Activated CD4-positive, alpha-beta memory T cell treated with anti-CD3 and anti-CD28 coated beads, Interleukin-2, amount 10 ng/mL, durations not matched to agents 7 days and 5 days (primary cell): ENCODE measurements around the gene BICRAL. TPM values are rescaled to one million over a fixed set of nuclear protein-coding genes. Genes with fewer than 3 reads are reported as not detected.
"Not testable (repeated sequence)": the region's sequence is repeated elsewhere in the genome, so short reads cannot be mapped to it uniquely, and the experiment has no call there.

Experiments
- CTCF ChIA-PET: fragments of 350-600 bp; sonication (Branson Sonifier 250); formaldehyde crosslinking; loops from one replicate; lab custom pipeline; 2021; ENCODE audit warnings: antibody characterized with exemption, inconsistent platforms; lab: Charles Lee
- POLR2A ChIA-PET: fragments of 350-600 bp; sonication (Branson Sonifier 250); formaldehyde crosslinking; loops from one replicate; lab custom pipeline; 2021; ENCODE audit warnings: antibody characterized with exemption; lab: Charles Lee
- DNase-seq: peaks from one replicate; pipeline ENCODE4 v3.0.0-alpha.2; 2020
- H3K27ac Mint-ChIP-seq: one replicate; pipeline ENCODE4 v1.8.0; 2021; ENCODE audit warnings: mild to moderate bottlenecking, mixed read lengths
- H3K27me3 Mint-ChIP-seq: one replicate; pipeline ENCODE4 v1.8.0; 2021; ENCODE audit warnings: mixed read lengths
- H3K36me3 Mint-ChIP-seq: one replicate; pipeline ENCODE4 v1.8.0; 2021; ENCODE audit warnings: low read depth, mixed read lengths
- H3K4me1 Mint-ChIP-seq: one replicate; pipeline ENCODE4 v1.8.0; 2021; ENCODE audit warnings: mixed read lengths
- H3K4me3 Mint-ChIP-seq: one replicate; pipeline ENCODE4 v1.8.0; 2021; ENCODE audit warnings: mild to moderate bottlenecking, mixed read lengths
- H3K9me3 Mint-ChIP-seq: one replicate; pipeline ENCODE4 v1.8.0; 2021; ENCODE audit warnings: mixed read lengths
- total RNA-seq, 2 experiments: library from RNA; stranded (reverse); gene quantifications; one replicate each; pipeline ENCODE4 v1.2.3, GENCODE V29; 2021

The BICRAL gene
- total RNA-seq, 2 experiments from 2014 or later = 27.9 to 28.1 TPM

- POLR2A ChIA-PET = interaction anchor here (0.8 to 20.1 kb wide), 13 partner anchors 13 to 848 kb away, joined by 3 to 658 read pairs (median 9); partner anchors contain the start of genes BICRAL, BYSL, CNPY3 and RPL7L1
These were observed 12.0 kb upstream of the BICRAL start for GRCh38 chr6:42769836-42770235.

GRCh38 chr6:42771741-42772100, 10.1 kb upstream of the BICRAL start:
- H3K4me3 Mint-ChIP-seq = peak overlapping the region; percentile 62
- no peaks in the 10 kb centered on the region for H3K9me3 Mint-ChIP-seq
- DNase-seq = peak; percentile 43
- no peaks in the 10 kb centered on the region for H3K27me3 Mint-ChIP-seq
- peak overlapping the region; percentile 100 for H3K27ac Mint-ChIP-seq
- H3K4me1 Mint-ChIP-seq = peaks cover 64% of the 10 kb centered on the region
- CTCF ChIA-PET = interaction anchor here (1.6 to 4.0 kb wide), 3 partner anchors 11 to 27 kb away, joined by 4 to 31 read pairs (median 15); partner anchors contain the start of genes BICRAL and TBCC
- H3K36me3 Mint-ChIP-seq = peaks cover 25% of the 10 kb centered on the region
- POLR2A ChIA-PET = interaction anchor here (0.6 to 20.1 kb wide), 19 partner anchors 11 to 243 kb away, joined by 3 to 658 read pairs (median 7); partner anchors contain the start of genes BICRAL, KLHDC3, PEX6 and RPL7L1

More at GRCh38 chr6:42769836-42770235, 12.0 kb upstream of the BICRAL start:
- peaks cover 51% of the 10 kb centered on the region for H3K4me1 Mint-ChIP-seq
- no peak overlapping the region for H3K4me3 Mint-ChIP-seq
- peak overlapping the region; percentile 100 for H3K27ac Mint-ChIP-seq
- CTCF ChIA-PET = interaction anchor here (0.8 to 4.0 kb wide), 4 partner anchors 13 to 620 kb away, joined by 3 to 31 read pairs (median 9); partner anchors contain the start of genes BICRAL and TBCC
- no peak for DNase-seq
- peaks cover 29% of the 10 kb centered on the region for H3K36me3 Mint-ChIP-seq
- H3K9me3 Mint-ChIP-seq = no peaks in the 10 kb centered on the region
- no peaks in the 10 kb centered on the region for H3K27me3 Mint-ChIP-seq

- H3K4me3 Mint-ChIP-seq = peak overlapping the region; percentile 72
- peaks cover 74% of the 10 kb centered on the region for H3K4me1 Mint-ChIP-seq
- peak overlapping the region; percentile 91 for H3K27ac Mint-ChIP-seq
- no peaks in the 10 kb centered on the region for H3K27me3 Mint-ChIP-seq
- CTCF ChIA-PET = no interaction called here
- DNase-seq = peak; percentile 36
- peaks cover 24% of the 10 kb centered on the region for H3K36me3 Mint-ChIP-seq
- H3K9me3 Mint-ChIP-seq = no peaks in the 10 kb centered on the region
- POLR2A ChIA-PET = interaction anchor here (1.5 to 20.1 kb wide), 4 partner anchors 9 to 205 kb away, joined by 3 to 658 read pairs (median 168); partner anchors contain the start of genes BICRAL, PEX6, RPL7L1 and TBCC
These were observed 7.7 kb upstream of the BICRAL start for GRCh38 chr6:42774201-42774600.

GRCh38 chr6:42774821-42775487, 6.9 kb upstream of the BICRAL start:
- peak; percentile 57 for DNase-seq
- ChIA-PET POLR2A (interaction anchor here (1.3 to 20.1 kb wide), 5 partner anchors 8 to 205 kb away, joined by 3 to 658 read pairs (median 10); partner anchors contain the start of genes BICRAL, PEX6, RPL7L1 and TBCC), CTCF (interaction anchor here (0.6 to 0.7 kb wide), 2 partner anchors 25 to 235 kb away, joined by 3 to 4 read pairs; no protein-coding TSS in a partner anchor)
- H3K4me1 Mint-ChIP-seq = peaks cover 69% of the 10 kb centered on the region
- H3K4me3 Mint-ChIP-seq = peak overlapping the region; percentile 72
- peak overlapping the region; percentile 91 for H3K27ac Mint-ChIP-seq
- not testable (repeated sequence) for H3K9me3 Mint-ChIP-seq, H3K27me3 Mint-ChIP-seq
- peaks cover 22% of the 10 kb centered on the region for H3K36me3 Mint-ChIP-seq

- no peaks in the 10 kb centered on the region for H3K27me3 Mint-ChIP-seq
- H3K9me3 Mint-ChIP-seq = no peaks in the 10 kb centered on the region
- no peak for DNase-seq
- H3K4me3 Mint-ChIP-seq = no peak overlapping the region
- peaks cover 20% of the 10 kb centered on the region for H3K36me3 Mint-ChIP-seq
- peak overlapping the region; percentile 1 for H3K27ac Mint-ChIP-seq
- ChIA-PET CTCF (no interaction called here), POLR2A (interaction anchor here (1.4 to 20.1 kb wide), 2 partner anchors 31 to 102 kb away, joined by 3 to 658 read pairs; partner anchors contain the start of genes RPL7L1 and TBCC)
- peaks cover 60% of the 10 kb centered on the region for H3K4me1 Mint-ChIP-seq
These were observed 4.6 kb upstream of the BICRAL start for GRCh38 chr6:42777126-42777822.

GRCh38 chr6:42778122-42778521, 3.7 kb upstream of the BICRAL start:
- no peak for DNase-seq
- Mint-ChIP-seq H3K27ac (no peak overlapping the region), H3K9me3 (no peaks in the 10 kb centered on the region), H3K4me1 (peaks cover 54% of the 10 kb centered on the region), H3K27me3 (no peaks in the 10 kb centered on the region), H3K4me3 (no peak overlapping the region), H3K36me3 (peaks cover 20% of the 10 kb centered on the region)
- ChIA-PET POLR2A (interaction anchor here (1.4 to 20.1 kb wide), 2 partner anchors 32 to 102 kb away, joined by 3 to 658 read pairs; partner anchors contain the start of genes RPL7L1 and TBCC), CTCF (no interaction called here)

GRCh38 chr6:42779521-42779920, 2.3 kb upstream of the BICRAL start:
- H3K27ac Mint-ChIP-seq = no peak overlapping the region
- POLR2A ChIA-PET = interaction anchor here (9.7 to 20.1 kb wide), 2 partner anchors 8 to 33 kb away, joined by 327 to 658 read pairs; partner anchors contain the start of gene TBCC
- peaks cover 24% of the 10 kb centered on the region for H3K36me3 Mint-ChIP-seq
- no peak overlapping the region for H3K4me3 Mint-ChIP-seq
- H3K9me3 Mint-ChIP-seq = no peaks in the 10 kb centered on the region
- no peaks in the 10 kb centered on the region for H3K27me3 Mint-ChIP-seq
- peaks cover 44% of the 10 kb centered on the region for H3K4me1 Mint-ChIP-seq
- DNase-seq = no peak
- CTCF ChIA-PET = no interaction called here

DNA sequence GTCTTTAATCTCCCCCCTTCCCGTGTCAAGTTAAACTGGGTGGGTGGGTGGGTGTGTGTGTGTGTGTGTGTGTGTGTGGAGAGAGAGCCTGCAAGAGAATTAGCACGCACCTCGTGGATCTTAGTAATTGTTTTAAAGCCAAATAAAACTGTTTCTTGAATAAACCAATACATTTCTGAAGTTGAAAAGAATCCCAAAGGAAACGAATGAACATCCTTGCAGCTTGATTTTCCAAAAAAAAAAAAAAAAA, 381 bp upstream of the BICRAL start:
- peaks cover 36% of the 10 kb centered on the region for H3K36me3 Mint-ChIP-seq
- H3K4me3 Mint-ChIP-seq = peak overlapping the region; percentile 95
- no peaks in the 10 kb centered on the region for H3K9me3 Mint-ChIP-seq
- no peaks in the 10 kb centered on the region for H3K27me3 Mint-ChIP-seq
- POLR2A ChIA-PET = interaction anchor here (0.7 to 20.1 kb wide), 10 partner anchors 9 to 731 kb away, joined by 3 to 658 read pairs (median 5); partner anchors contain the start of genes RPL7L1, TAF8 and TBCC
- no peak for DNase-seq
- CTCF ChIA-PET = interaction anchor here (0.6 to 4.5 kb wide), 3 partner anchors 10 to 101 kb away, joined by 3 to 31 read pairs (median 9); partner anchors contain the start of gene TBCC
- peaks cover 31% of the 10 kb centered on the region for H3K4me1 Mint-ChIP-seq
- peak overlapping the region; percentile 84 for H3K27ac Mint-ChIP-seq

DNA sequence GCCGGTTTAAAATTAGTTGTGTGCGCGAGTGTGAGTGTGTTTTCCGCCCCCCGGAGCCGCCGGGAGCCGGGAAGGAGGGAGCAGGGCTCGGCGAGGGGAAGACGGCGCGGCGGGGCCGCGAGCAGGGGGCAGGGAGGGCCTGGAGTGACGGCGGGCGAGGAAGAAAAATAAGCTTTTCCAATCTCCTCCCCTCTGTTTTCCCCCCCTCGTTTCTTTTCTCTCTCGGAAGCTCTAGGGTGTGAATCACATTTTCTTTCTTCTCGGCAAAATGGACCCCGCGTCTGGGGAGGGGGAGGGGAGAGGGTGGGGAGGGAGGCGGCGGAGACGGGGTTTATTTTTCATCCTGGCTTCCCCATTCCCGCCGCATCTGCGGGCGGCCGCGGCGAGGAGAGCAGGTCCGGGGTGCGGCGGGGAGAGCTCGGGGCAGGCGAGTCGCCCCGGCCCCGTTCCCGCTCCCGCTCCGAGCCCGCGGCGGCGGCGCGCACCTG, 881 bp downstream of the BICRAL start:
- Mint-ChIP-seq H3K9me3 (no peaks in the 10 kb centered on the region), H3K4me1 (peaks cover 18% of the 10 kb centered on the region)
- CTCF ChIA-PET = interaction anchor here (1.1 to 4.5 kb wide), 2 partner anchors 12 to 37 kb away, joined by 4 to 31 read pairs; partner anchors contain the start of gene TBCC

DNA sequence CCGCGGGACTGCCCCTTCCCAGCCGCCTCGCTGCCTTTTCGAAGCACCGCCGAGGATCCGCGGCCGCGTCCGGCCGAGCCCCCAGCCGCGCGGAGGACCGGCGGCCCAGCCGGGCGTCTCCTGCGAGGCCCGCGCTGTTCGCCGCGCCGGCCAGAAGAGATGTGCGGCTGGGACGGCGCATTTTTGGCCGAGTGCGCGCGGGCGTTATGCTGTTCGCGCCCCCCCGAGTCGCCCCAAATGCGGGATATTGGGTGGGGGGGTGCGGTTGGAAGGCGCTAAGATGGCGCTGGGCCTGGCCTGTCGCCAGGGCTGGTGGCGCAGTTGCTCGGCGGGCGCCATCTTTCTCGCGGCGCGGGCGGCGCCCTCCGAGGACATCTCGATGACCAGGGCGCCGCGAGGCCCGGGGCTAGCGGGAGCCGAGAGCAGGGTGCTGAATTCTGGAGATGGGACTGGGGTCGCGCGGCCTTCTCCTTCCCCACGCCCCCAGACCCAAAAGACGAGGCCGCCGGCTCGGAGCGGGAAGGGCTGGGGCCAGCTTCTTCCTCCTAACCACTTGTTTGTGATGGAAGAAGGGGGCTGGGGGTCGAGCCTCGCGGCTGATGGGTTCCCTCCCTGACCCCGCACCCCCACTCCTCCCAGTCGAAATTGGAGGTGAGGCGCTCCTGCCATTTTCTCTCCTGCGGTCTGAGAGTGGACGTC, 1.5 kb downstream of the BICRAL start:
- H3K4me3 Mint-ChIP-seq = peak overlapping the region; percentile 93
- DNase-seq = peak; percentile 70
- ChIA-PET POLR2A (interaction anchor here (0.7 to 20.1 kb wide), 20 partner anchors 10 to 277 kb away, joined by 3 to 658 read pairs (median 5); partner anchors contain the start of genes CNPY3, KLC4, KLHDC3 and MEA1), CTCF (interaction anchor here (0.5 to 4.5 kb wide), 5 partner anchors 12 to 230 kb away, joined by 4 to 31 read pairs (median 4); partner anchors contain the start of gene TBCC)
- no peaks in the 10 kb centered on the region for H3K9me3 Mint-ChIP-seq
- H3K27me3 Mint-ChIP-seq = no peaks in the 10 kb centered on the region
- peak overlapping the region; percentile 98 for H3K27ac Mint-ChIP-seq
- peaks cover 29% of the 10 kb centered on the region for H3K36me3 Mint-ChIP-seq
- H3K4me1 Mint-ChIP-seq = peaks cover 15% of the 10 kb centered on the region

More for the DNA sequence above, 881 bp downstream of the BICRAL start:
- peak; percentile 64 for DNase-seq
- Mint-ChIP-seq H3K36me3 (peaks cover 27% of the 10 kb centered on the region), H3K27ac (peak overlapping the region; percentile 100), H3K27me3 (no peaks in the 10 kb centered on the region), H3K4me3 (peak overlapping the region; percentile 95)
- POLR2A ChIA-PET = interaction anchor here (0.6 to 20.1 kb wide), 21 partner anchors 10 to 277 kb away, joined by 3 to 658 read pairs (median 5); partner anchors contain the start of genes CNPY3, CUL7, KLC4 and KLHDC3

DNA sequence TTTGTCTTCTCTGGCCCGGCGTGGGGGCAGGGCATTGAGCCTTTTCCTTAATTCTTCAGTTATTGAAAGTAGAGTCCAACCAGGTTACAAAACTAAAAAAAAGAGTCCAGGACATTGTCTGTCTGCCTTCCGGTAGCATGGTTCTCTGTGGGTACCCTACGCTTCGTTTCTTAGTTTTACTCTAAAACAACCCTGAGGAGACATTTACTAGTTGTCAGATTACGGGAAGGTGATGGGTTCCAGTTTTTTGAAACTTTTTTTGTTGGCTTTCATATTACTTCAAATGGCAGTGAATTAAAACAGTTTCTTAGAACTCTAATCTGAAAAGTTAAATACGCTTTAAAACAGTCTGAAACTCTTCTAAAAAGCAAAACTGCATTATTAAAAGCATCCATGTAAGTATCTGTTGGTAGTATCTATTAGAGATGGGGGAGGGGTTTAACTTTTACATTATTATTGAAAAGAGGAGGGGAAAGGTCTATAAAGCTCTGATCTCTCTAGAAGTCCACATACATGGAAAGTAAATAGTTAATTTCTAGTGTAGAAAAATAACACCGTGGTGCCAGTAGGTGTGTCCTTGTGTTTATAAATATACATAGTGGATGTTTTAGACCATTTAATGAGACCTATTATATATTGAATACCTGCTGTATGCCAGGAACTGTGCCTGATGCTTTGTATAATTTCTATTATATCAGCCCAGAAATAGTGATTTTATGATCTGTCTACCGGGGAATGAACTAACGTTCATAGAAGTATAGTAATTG, 2.2 kb downstream of the BICRAL start:
- ChIA-PET CTCF (interaction anchor here (0.6 to 4.5 kb wide), 5 partner anchors 13 to 103 kb away, joined by 3 to 31 read pairs (median 4); no protein-coding TSS in a partner anchor), POLR2A (interaction anchor here (0.6 to 20.1 kb wide), 16 partner anchors 9 to 360 kb away, joined by 3 to 658 read pairs (median 5); partner anchors contain the start of genes CNPY3, PEX6, RPL7L1 and TBCC)
- Mint-ChIP-seq H3K9me3 (no peaks in the 10 kb centered on the region), H3K36me3 (peaks cover 35% of the 10 kb centered on the region), H3K27ac (peak overlapping the region; percentile 98), H3K27me3 (no peaks in the 10 kb centered on the region), H3K4me3 (peak overlapping the region; percentile 93), H3K4me1 (peaks cover 19% of the 10 kb centered on the region)
- DNase-seq = no peak
